ENCODE results near the gene MPIG6B.

Gene MPIG6B

DNA sequence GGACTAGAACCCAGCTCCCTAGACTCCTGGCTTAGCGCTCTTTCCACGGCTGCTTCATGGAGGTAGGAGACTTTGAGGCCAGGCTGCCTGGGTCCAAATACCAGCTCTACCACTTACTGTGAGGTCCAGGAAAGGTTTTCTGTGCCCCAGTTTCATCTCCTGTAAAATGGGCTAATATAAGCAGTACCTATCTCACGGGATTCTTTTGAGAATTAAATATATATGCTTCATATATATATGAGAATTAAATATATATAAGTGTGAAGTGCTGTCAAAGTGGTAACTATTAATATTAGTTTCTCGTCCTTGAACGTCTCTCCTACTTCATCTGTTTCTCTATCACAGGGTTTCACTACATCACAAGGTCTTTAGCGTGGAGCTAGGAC is 32.1 kb upstream of the MPIG6B start:
- no peak overlapping the region for H3K4me3 ChIP-seq (replicated peaks; ENCODE audit: low read depth, low read length)
- TF ChIP-seq, protein P1, sequence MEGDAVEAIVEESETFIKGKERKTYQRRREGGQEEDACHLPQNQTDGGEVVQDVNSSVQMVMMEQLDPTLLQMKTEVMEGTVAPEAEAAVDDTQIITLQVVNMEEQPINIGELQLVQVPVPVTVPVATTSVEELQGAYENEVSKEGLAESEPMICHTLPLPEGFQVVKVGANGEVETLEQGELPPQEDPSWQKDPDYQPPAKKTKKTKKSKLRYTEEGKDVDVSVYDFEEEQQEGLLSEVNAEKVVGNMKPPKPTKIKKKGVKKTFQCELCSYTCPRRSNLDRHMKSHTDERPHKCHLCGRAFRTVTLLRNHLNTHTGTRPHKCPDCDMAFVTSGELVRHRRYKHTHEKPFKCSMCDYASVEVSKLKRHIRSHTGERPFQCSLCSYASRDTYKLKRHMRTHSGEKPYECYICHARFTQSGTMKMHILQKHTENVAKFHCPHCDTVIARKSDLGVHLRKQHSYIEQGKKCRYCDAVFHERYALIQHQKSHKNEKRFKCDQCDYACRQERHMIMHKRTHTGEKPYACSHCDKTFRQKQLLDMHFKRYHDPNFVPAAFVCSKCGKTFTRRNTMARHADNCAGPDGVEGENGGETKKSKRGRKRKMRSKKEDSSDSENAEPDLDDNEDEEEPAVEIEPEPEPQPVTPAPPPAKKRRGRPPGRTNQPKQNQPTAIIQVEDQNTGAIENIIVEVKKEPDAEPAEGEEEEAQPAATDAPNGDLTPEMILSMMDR (IDR thresholded peaks at IDR 0.05; ENCODE audit: low read depth, low read length, missing control alignments) = no peak
- no peak for DNase-seq (ENCODE audit: extremely low read depth, low read depth)

DNA sequence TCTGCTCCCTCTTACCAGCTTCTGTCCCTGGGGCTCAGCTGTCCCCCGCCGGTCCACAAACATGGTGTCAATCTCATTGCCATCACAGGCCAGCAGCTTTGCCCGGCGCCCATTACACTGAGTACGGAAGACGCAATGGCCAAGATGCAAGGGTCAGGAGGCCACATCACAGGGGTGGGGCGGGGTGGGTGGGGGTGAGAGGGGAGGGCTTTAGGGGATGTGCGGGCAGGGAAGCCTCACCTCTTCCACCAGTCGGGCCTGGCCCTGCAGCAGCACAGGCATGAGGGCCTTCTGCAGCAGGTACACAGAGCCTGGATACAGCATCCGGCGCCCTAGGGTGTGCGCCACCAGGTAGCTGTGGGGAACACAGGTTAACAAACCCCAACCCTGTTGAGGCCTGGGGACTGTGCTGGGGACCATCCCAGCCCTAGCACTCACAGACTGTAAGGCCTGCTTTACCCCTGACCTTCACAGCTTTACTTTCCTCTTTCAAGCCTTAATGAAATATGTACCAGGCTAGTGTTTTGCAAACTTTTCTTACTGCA is 31.5 kb upstream of the MPIG6B start:
- no peak overlapping the region for H3K4me3 ChIP-seq (replicated peaks; ENCODE audit: low read depth, low read length)
- TF ChIP-seq, protein P1 (IDR thresholded peaks at IDR 0.05; ENCODE audit: low read depth, low read length, missing control alignments) = no peak
- DNase-seq (ENCODE audit: extremely low read depth, low read depth) = no peak

DNA sequence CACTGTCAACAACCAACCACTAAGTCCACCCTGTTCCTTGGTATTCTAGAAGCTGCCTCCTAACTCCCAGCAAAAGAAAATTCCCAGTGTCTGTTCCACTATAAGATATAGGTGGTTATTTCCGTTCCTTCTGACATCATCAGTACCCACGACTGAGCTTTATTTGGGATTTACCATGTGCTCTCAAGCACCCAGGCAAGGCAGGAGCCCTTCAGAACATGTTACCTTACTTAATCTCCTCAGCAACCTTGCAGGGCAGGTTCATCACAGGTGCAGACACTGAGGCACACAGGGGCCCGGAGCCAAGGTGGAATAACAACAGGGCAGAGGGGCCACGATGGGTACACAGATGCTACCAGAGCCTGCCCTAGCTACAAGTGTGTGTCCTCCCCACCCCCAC is 30.8 kb upstream of the MPIG6B start:
- TF ChIP-seq, protein P1 (IDR thresholded peaks at IDR 0.05; ENCODE audit: low read depth, low read length, missing control alignments) = no peak
- no peak overlapping the region for H3K4me3 ChIP-seq (replicated peaks; ENCODE audit: low read depth, low read length)
- DNase-seq (ENCODE audit: extremely low read depth, low read depth) = no peak

DNA sequence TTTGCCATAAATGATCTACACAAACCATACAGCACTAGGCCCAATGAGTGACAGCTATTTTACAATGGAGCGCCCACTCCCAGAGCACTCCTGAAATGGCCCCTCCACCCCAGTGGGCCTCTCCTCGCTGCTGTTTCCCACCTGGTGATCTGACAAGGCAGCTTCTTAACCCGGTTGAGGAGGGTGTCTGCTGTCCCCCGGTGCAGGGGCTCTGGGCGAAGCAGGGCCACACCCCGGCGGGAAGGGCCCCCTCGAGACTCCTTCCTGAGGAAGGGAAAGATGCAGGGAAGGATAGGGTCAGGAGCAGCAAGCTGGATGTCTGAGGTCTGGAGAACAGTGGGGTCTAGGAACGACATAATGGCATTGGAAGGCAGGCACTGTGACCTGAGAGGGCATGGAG is 30.3 kb upstream of the MPIG6B start:
- DNase-seq (ENCODE audit: extremely low read depth, low read depth) = no peak
- H3K4me3 ChIP-seq (replicated peaks; ENCODE audit: low read depth, low read length) = no peak overlapping the region
- TF ChIP-seq, protein P1 (IDR thresholded peaks at IDR 0.05; ENCODE audit: low read depth, low read length, missing control alignments) = no peak

DNA sequence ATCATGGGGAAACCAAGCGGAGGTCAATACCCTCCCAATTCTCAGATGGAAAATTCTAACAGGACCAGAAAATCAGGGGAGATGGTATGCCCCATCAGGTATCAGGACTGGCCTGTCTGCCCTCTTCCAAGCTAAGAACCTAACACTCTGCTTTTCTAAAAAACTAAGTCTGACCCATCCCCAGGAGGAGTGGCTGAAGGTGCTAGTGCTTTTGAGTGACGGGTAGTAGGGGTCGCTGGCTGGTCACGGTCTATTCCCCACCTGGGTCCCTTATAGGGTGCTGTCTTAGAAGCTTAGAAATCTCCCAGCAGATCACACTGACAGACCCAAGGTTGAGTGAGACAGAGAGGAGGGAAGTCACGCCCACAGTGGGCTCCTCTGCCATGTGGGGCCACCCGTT is 29.6 kb upstream of the MPIG6B start:
- TF ChIP-seq, protein P1 (IDR thresholded peaks at IDR 0.05; ENCODE audit: low read depth, low read length, missing control alignments) = no peak

DNA sequence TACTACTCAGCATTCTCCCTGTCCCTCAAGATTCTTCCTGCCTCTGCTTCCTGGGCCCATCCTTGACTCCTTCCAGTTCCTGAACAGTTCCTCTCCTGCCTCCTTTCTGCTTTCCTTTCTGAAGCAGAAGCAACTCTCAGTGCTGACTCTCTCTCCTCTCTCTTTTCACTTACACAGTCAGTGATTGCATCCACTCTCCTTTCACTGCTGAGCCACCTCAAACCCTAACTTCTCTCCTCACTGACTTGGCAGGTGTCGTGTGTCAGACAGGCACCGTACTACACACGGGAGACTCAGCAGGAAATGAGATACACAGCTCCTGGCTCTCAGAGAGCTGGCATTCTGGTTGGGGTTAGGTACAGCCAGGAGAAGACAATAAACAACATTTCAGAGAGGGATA is 25.6 kb upstream of the MPIG6B start:
- no peak for DNase-seq (ENCODE audit: extremely low read depth, low read depth)
- TF ChIP-seq, protein P1 (IDR thresholded peaks at IDR 0.05; ENCODE audit: low read depth, low read length, missing control alignments) = no peak
- no peak overlapping the region for H3K4me3 ChIP-seq (replicated peaks; ENCODE audit: low read depth, low read length)

More for the DNA sequence above, 29.6 kb upstream of the MPIG6B start:
- no peak for DNase-seq (ENCODE audit: extremely low read depth, low read depth)
- no peak overlapping the region for H3K4me3 ChIP-seq (replicated peaks; ENCODE audit: low read depth, low read length)

Measured in HFF-Myc (cell line).